SU-DHL-6 (cell line): ENCODE results near the gene TSPAN10.

Experiments used
- EZH2phosphoT487 ChIP-seq: fragments of 200-600 bp; sonication (generic), shearing (Covaris generic); conservative IDR thresholded peaks from 2 replicates; pipeline ENCODE4 v1.6.1; 2018; ENCODE audit warnings: mild to moderate bottlenecking, antibody characterized with exemption, low read length, moderate library complexity, mixed read lengths
- TF ChIP-seq, protein P1 (sequence below): fragments of 200-600 bp; sonication (generic); IDR thresholded peaks from one replicate; pipeline ENCODE4 v1.5.1; 2017; ENCODE audit warnings: antibody characterized with exemption, mild to moderate bottlenecking, low read length, moderate library complexity; ENCODE audit not compliant: insufficient read depth, poor library complexity, severe bottlenecking

DNA sequence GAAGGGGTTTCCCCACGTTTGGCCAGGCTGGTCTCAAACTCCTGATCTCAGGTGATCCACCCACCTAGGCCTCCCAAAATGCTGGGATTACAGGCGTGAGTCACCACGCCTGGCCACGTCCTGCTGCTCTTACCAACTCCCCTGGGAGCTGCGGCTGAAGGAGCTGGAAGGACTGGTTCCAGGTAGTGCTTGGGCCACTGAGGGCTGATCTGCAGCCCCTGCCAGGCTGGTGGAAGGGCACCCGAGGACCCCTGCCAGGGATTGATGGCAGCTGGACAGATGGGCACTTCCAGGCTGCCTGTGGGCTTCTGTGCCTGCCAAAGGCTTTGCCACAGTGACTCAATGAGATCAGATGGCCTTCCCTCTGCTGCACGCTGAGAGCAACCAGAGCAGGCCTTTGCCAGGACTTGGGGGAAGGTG, 27.1 kb downstream of the TSPAN10 start:
- TF ChIP-seq, protein P1, sequence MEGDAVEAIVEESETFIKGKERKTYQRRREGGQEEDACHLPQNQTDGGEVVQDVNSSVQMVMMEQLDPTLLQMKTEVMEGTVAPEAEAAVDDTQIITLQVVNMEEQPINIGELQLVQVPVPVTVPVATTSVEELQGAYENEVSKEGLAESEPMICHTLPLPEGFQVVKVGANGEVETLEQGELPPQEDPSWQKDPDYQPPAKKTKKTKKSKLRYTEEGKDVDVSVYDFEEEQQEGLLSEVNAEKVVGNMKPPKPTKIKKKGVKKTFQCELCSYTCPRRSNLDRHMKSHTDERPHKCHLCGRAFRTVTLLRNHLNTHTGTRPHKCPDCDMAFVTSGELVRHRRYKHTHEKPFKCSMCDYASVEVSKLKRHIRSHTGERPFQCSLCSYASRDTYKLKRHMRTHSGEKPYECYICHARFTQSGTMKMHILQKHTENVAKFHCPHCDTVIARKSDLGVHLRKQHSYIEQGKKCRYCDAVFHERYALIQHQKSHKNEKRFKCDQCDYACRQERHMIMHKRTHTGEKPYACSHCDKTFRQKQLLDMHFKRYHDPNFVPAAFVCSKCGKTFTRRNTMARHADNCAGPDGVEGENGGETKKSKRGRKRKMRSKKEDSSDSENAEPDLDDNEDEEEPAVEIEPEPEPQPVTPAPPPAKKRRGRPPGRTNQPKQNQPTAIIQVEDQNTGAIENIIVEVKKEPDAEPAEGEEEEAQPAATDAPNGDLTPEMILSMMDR: no peak
- no peak for TF ChIP-seq EZH2phosphoT487
